GM12892 (cell line): ENCODE data around the gene ATG13.

ENCODE experiments used
- POLR2A ChIP-seq: IDR thresholded peaks from 2 replicates; pipeline ENCODE4 v1.6.1; 2011; ENCODE audit warnings: low read depth, low read length, control low read depth
- POLR2AphosphoS5 ChIP-seq: IDR thresholded peaks from 2 replicates; pipeline ENCODE4 v1.6.1; 2011; ENCODE audit warnings: low read depth, low read length, control low read depth

DNA sequence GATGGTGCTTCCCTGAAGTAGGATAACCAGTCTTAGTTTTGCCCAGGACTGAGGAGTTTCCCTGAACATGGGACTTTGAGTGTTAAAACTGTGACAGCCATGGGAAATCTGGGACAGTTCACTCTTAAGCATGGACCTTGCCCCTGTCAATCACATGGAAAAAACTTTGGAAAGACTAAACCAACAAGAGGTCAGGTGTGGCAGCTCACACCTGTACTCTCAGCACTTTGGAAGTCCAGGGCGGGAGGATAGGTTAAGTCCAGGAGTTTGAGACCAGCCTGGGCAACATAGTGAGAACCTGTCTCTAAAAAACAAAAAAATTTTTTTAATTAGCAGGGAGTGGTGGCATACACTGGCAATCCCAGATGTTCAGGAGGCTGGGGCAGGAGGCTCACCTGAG lies 20.2 kb upstream of the ATG13 start:
- TF ChIP-seq POLR2A (no peak), POLR2AphosphoS5 (no peak)
